ENCODE results near the gene PSENEN. TPM values are rescaled to one million over a fixed set of nuclear protein-coding genes. Genes with fewer than 3 reads are reported as not detected.

PSENEN gene
- total RNA-seq, 1 experiment from 2014 or later, result 106 TPM

DNA sequence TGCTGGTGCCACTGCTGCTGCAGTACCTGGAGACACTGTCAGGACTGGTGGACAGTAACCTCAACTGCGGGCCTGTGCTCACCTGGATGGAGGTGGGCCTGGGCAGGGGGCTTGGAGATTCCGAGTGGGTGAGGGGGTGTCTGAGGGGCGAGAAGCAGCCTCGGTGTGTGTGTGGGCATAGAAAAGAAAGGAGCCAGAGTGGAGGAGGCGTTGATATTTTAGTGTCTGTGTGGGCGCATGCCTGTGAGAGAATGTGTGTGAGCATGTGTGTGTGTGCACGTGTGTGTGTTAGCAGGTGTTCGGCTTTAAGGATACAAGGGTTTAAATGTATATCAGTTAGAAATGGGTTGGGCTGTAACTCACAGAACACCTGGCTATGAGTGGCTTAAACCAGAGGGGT lies 33.6 kb downstream of the PSENEN start:
- H3F3A ChIP-seq (ENCODE audit: insufficient read depth, low read depth), result 0 out of 2 replicates have a peak, but pooled peaks cover 9% of the 10 kb centered on the region
- no peaks in the 10 kb centered on the region for H3K9me3 ChIP-seq (ENCODE audit: insufficient read depth, low read depth)
- BruUV-seq (replicated peaks), result no TSS peak
- H3K4me2 ChIP-seq, result no peak overlapping the region
- H3K27ac ChIP-seq, result no peak overlapping the region
- no peaks in the 10 kb centered on the region for H4K20me1 ChIP-seq (ENCODE audit: insufficient read depth)
- no peaks in the 10 kb centered on the region; the same call in 1 of the 2 replicates for H3K27me3 ChIP-seq (ENCODE audit: insufficient read depth, low read depth)
- H2AFZ ChIP-seq, result no peak overlapping the region
- TF ChIP-seq CTCF (conservative IDR thresholded peaks at IDR 0.05) (no peak), EZH2 (IDR thresholded peaks at IDR 0.05; ENCODE audit: low read depth) (no peak)
- H3K4me1 ChIP-seq (replicated peaks; ENCODE audit: insufficient read depth), result no peaks in the 10 kb centered on the region
- CTCF ChIA-PET, result no interaction called here
- no peak overlapping the region for H3K4me3 ChIP-seq
- no peaks in the 10 kb centered on the region for H3K9me2 ChIP-seq (ENCODE audit: insufficient read depth)
- intact Hi-C loops (cut with micrococcal nuclease; ENCODE audit: unreplicated experiment), result no loop called here
- no peak for DNase-seq
- POLR2A ChIA-PET (ENCODE audit: unreplicated experiment), result no interaction called here
- no peaks in the 10 kb centered on the region for H3K36me3 ChIP-seq (ENCODE audit: low read depth)
- no peaks in the 10 kb centered on the region for H3K79me2 ChIP-seq (ENCODE audit: low read depth)

GRCh38 chr19:35780058-35780457 lies 34.6 kb downstream of the PSENEN start:
- ChIA-PET POLR2A (ENCODE audit: unreplicated experiment) (no interaction called here), CTCF (no interaction called here)
- Histone ChIP-seq H3K4me1 (replicated peaks; ENCODE audit: insufficient read depth) (no peaks in the 10 kb centered on the region), H3K36me3 (ENCODE audit: low read depth) (no peaks in the 10 kb centered on the region), H4K20me1 (ENCODE audit: insufficient read depth) (no peaks in the 10 kb centered on the region), H3K79me2 (ENCODE audit: low read depth) (no peaks in the 10 kb centered on the region), H3K27ac (no peak overlapping the region), H3K4me2 (no peak overlapping the region), H3K27me3 (ENCODE audit: insufficient read depth, low read depth) (no peaks in the 10 kb centered on the region; the same call in 1 of the 2 replicates), H3F3A (ENCODE audit: insufficient read depth, low read depth) (0 out of 2 replicates have a peak, but pooled peaks cover 9% of the 10 kb centered on the region), H3K9me3 (ENCODE audit: insufficient read depth, low read depth) (no peaks in the 10 kb centered on the region), H3K9me2 (ENCODE audit: insufficient read depth) (no peaks in the 10 kb centered on the region), H2AFZ (no peak overlapping the region), H3K4me3 (no peak overlapping the region)
- intact Hi-C loops (cut with micrococcal nuclease; ENCODE audit: unreplicated experiment), result no loop called here
- no peak for TF ChIP-seq EZH2 (IDR thresholded peaks at IDR 0.05; ENCODE audit: low read depth)
- TF ChIP-seq CTCF (conservative IDR thresholded peaks at IDR 0.05), result no peak
- BruUV-seq (replicated peaks), result no TSS peak
- DNase-seq, result no peak

DNA sequence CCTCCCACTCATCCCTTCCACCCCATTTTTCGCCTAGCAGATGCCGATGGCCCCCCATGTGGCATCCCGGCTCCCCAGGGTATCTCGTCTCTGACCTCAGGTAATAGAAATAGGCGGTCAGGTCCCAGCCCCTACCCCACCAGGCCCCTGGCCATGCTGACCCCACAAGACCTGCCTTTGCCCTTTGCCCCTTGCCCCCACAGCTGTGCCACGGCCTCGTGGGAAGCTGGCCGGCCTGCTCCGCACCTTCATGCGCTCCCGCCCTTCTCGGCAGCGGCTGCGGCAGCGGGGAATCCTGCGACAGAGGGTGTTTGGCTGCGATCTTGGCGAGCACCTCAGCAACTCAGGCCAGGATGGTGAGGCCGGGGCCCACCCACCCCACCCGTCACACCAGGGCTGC lies 35.3 kb downstream of the PSENEN start:
- CTCF ChIA-PET, result no interaction called here
- H3K79me2 ChIP-seq (ENCODE audit: low read depth), result no peaks in the 10 kb centered on the region
- H3K9me2 ChIP-seq (ENCODE audit: insufficient read depth), result no peaks in the 10 kb centered on the region
- no peak overlapping the region for H2AFZ ChIP-seq
- H4K20me1 ChIP-seq (ENCODE audit: insufficient read depth), result no peaks in the 10 kb centered on the region
- no peaks in the 10 kb centered on the region for H3K4me1 ChIP-seq (replicated peaks; ENCODE audit: insufficient read depth)
- DNase-seq, result no peak
- no TSS peak for BruUV-seq (replicated peaks)
- H3K27me3 ChIP-seq (ENCODE audit: insufficient read depth, low read depth), result no peaks in the 10 kb centered on the region; the same call in 1 of the 2 replicates
- intact Hi-C loops (cut with micrococcal nuclease; ENCODE audit: unreplicated experiment), result no loop called here
- H3K4me3 ChIP-seq, result no peak overlapping the region
- no peak overlapping the region for H3K27ac ChIP-seq
- POLR2A ChIA-PET (ENCODE audit: unreplicated experiment), result no interaction called here
- H3K4me2 ChIP-seq, result no peak overlapping the region
- H3K9me3 ChIP-seq (ENCODE audit: insufficient read depth, low read depth), result no peaks in the 10 kb centered on the region
- TF ChIP-seq CTCF (conservative IDR thresholded peaks at IDR 0.05) (no peak), EZH2 (IDR thresholded peaks at IDR 0.05; ENCODE audit: low read depth) (no peak)
- no peaks in the 10 kb centered on the region for H3K36me3 ChIP-seq (ENCODE audit: low read depth)
- 0 out of 2 replicates have a peak, but pooled peaks cover 9% of the 10 kb centered on the region for H3F3A ChIP-seq (ENCODE audit: insufficient read depth, low read depth)

Data from PC-9 (cell line).